A549 (cell line): ENCODE data around the gene MRAS.

Source experiments
- CEBPB ChIP-seq, 2 experiments: fragments of >200 bp in 1 of 2; sonication (Bioruptor Twin) in 1 of 2; formaldehyde crosslinking in 1 of 2; IDR thresholded peaks; 2 replicates each; pipeline ENCODE4 v1.6.1; 2012 to 2016
- CHD4 ChIP-seq: fragments of 200-600 bp; sonication (generic); IDR thresholded peaks from 2 replicates; pipeline ENCODE4 v1.6.1; 2016; ENCODE audit warnings: antibody characterized with exemption, mild to moderate bottlenecking, borderline replicate concordance

DNA sequence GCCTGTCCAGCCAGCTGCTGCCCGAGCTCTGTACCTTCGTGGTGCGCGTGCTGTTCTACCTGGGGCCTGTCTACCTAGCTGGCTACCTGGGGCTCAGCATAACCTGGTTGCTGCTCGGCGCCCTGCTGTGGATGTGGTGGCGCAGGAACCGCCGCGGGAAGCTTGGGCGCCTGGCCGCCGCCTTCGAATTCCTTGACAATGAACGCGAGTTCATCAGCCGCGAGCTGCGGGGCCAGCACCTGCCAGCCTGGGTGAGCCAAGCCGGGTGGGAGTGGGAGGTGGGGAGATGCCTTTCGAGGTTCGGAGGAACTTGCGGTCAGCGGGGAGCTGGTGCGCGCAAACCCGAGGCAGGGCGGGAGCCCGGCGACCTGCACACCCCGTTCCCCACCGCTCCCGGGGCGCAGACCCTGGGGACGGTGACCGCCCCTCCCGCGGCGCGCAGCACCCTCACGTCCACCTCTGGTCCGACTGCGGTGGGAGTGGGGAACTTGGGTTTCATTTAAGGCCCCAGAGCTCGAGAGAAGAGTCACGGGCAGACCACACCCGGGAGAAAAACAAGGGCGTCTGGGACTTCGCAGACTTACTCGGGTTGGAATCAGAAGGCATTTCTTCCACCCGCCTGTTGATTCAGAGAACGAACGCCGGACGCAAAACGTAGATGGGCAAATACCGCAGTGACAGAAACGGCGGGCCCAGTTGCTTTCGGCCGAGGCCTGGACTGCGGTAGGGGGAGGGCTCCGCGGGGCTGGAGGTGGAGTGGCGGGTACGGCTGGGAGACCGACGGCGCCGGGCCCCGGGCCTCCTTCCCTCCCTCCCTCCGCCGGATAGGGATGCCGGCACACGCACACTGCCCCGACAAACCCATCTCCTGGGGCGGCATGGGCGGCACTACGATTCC is 86.7 kb downstream of the MRAS start:
- TF ChIP-seq CEBPB (IDR thresholded peaks at IDR 0.05) (no peak), CHD4 (no peak)
